H1 (cell line): Measurements from ENCODE around the gene GCFC2. TPM values are rescaled to one million over a fixed set of nuclear protein-coding genes. Genes with fewer than 3 reads are reported as not detected.

Source experiments
- CTCF ChIA-PET: fragments of 300-600 bp; sonication (Branson Sonifier 250); formaldehyde crosslinking; loops from one replicate; lab custom pipeline; 2021; ENCODE audit not compliant: partially characterized antibody; lab: Charles Lee
- POLR2A ChIA-PET: fragments of 300-600 bp; sonication (Branson Sonifier 250); formaldehyde crosslinking; loops from one replicate; lab custom pipeline; 2021; ENCODE audit warnings: inconsistent platforms; ENCODE audit not compliant: partially characterized antibody; lab: Charles Lee
- DNase-seq, 2 experiments: peaks; one replicate each; pipeline versions ENCODE4 v3.0.0 to v3.0.0-alpha.2; 2010 to 2022; ENCODE audit warnings: low spot score in 2 of 2, low read depth in 1 of 2, mixed read lengths in 1 of 2
- FAIRE-seq: peaks from 2 replicates; lab custom pipeline; 2011; peaks lifted over from hg19 to GRCh38; lab: Jason Lieb, UNC
- H2AFZ ChIP-seq: 2 replicates; pipeline ENCODE4 v1.8.1; 2012; ENCODE audit warnings: low read length, inconsistent platforms
- H2AK5ac ChIP-seq: 2 replicates; pipeline ENCODE4 v1.6.1; 2013; ENCODE audit warnings: low read depth, low read length
- H2BK120ac ChIP-seq: replicated peaks from 2 replicates; pipeline ENCODE3; 2013; ENCODE audit warnings: low read depth, low read length, inconsistent platforms
- H2BK12ac ChIP-seq: 2 replicates; pipeline ENCODE4 v1.6.1; 2013; ENCODE audit warnings: low read depth, low read length
- H2BK15ac ChIP-seq: 2 replicates; pipeline ENCODE4 v1.6.1; 2013; ENCODE audit warnings: low read length
- H2BK20ac ChIP-seq: 2 replicates; pipeline ENCODE4 v1.6.1; 2013; ENCODE audit warnings: low read length
- H2BK5ac ChIP-seq: 2 replicates; pipeline ENCODE4 v1.6.1; 2013; ENCODE audit warnings: low read depth, low read length
- H3K14ac ChIP-seq: 2 replicates; pipeline ENCODE4 v1.6.1; 2013; ENCODE audit warnings: inconsistent platforms; ENCODE audit not compliant: insufficient read length
- H3K18ac ChIP-seq: 2 replicates; pipeline ENCODE4 v1.6.1; 2013; ENCODE audit warnings: low read length; ENCODE audit errors: extremely low read depth
- H3K23ac ChIP-seq: 2 replicates; pipeline ENCODE4 v1.6.1; 2013; ENCODE audit warnings: inconsistent platforms; ENCODE audit not compliant: insufficient read length
- H3K23me2 ChIP-seq: 2 replicates; pipeline ENCODE4 v1.6.1; 2013; ENCODE audit warnings: low read depth, low read length
- H3K27ac ChIP-seq: 2 replicates; pipeline ENCODE4 v1.6.1; 2011; ENCODE audit warnings: low read depth, low read length, inconsistent platforms
- H3K27me3 ChIP-seq, 4 experiments: replicated peaks in 1 of 4; 1 replicate in 1 of 4; 2 replicates in 3 of 4; pipeline versions ENCODE4 v1.6.1 to v1.8.1; 2011 to 2013; ENCODE audit warnings: low read length in 3 of 4, mild to moderate bottlenecking in 3 of 4, inconsistent platforms in 2 of 4, mixed read lengths in 2 of 4, moderate library complexity in 1 of 4; ENCODE audit not compliant: control insufficient read depth in 3 of 4, insufficient read depth in 3 of 4; ENCODE audit errors: extremely low read depth in 1 of 4
- H3K36me3 ChIP-seq, 4 experiments: 2 replicates each; pipeline versions ENCODE4 v1.6.1 to v1.8.1; 2011 to 2013; ENCODE audit warnings: mild to moderate bottlenecking in 4 of 4, low read length in 3 of 4, moderate library complexity in 2 of 4, control low read depth in 1 of 4, inconsistent platforms in 1 of 4; ENCODE audit not compliant: insufficient read depth in 4 of 4, control insufficient read depth in 2 of 4
- H3K4ac ChIP-seq: replicated peaks from 2 replicates; pipeline ENCODE3; 2013; ENCODE audit warnings: low read length, low read depth, mixed read lengths, inconsistent platforms; ENCODE audit not compliant: insufficient read length
- H3K4me1 ChIP-seq, 4 experiments: replicated peaks in 1 of 4; 1 replicate in 1 of 4; 2 replicates in 3 of 4; pipeline versions ENCODE4 v1.6.1 to v1.8.1; 2011 to 2013; ENCODE audit warnings: low read length in 3 of 4, inconsistent platforms in 2 of 4, mixed read lengths in 1 of 4; ENCODE audit not compliant: insufficient read depth in 4 of 4, control insufficient read depth in 3 of 4
- H3K4me2 ChIP-seq, 2 experiments: 2 replicates each; pipeline versions ENCODE4 v1.6.1 to v1.8.1; 2011 to 2013; ENCODE audit warnings: low read depth in 2 of 2, low read length in 2 of 2, control low read depth in 1 of 2, inconsistent platforms in 1 of 2, mild to moderate bottlenecking in 1 of 2; ENCODE audit not compliant: insufficient read depth in 1 of 2
- H3K4me3 ChIP-seq, 4 experiments: fragments of 200-600, 300-600 bp in 1 of 4; sonication (generic), shearing (Covaris generic), sonication (Bioruptor Twin) in 1 of 4; 2 replicates each; pipeline versions ENCODE4 v1.5.1 to v1.8.1; 2011 to 2016; ENCODE audit warnings: low read length in 4 of 4, low read depth in 3 of 4, control low read depth in 2 of 4, inconsistent platforms in 2 of 4, mild to moderate bottlenecking in 2 of 4, mixed read lengths in 1 of 4, moderate library complexity in 1 of 4; ENCODE audit not compliant: insufficient read depth in 2 of 4; ENCODE audit errors: extremely low read depth in 1 of 4
- H3K56ac ChIP-seq: replicated peaks from 2 replicates; pipeline ENCODE3; 2013; ENCODE audit warnings: low read depth, mild to moderate bottlenecking, mixed read lengths, low read length, inconsistent platforms; ENCODE audit not compliant: insufficient read length
- H3K79me1 ChIP-seq: 2 replicates; pipeline ENCODE4 v1.6.1; 2013; ENCODE audit warnings: low read depth, low read length, control low read depth
- H3K79me2 ChIP-seq, 2 experiments: 2 replicates each; pipeline versions ENCODE4 v1.6.1 to v1.8.1; 2012 to 2013; ENCODE audit warnings: low read length in 2 of 2, mild to moderate bottlenecking in 2 of 2, inconsistent platforms in 1 of 2; ENCODE audit not compliant: insufficient read depth in 2 of 2, control insufficient read depth in 1 of 2
- H3K9ac ChIP-seq, 4 experiments: replicated peaks in 1 of 4; 1 replicate in 1 of 4; 2 replicates in 3 of 4; pipeline versions ENCODE4 v1.6.1 to v1.8.1; 2011 to 2013; ENCODE audit warnings: low read depth in 3 of 4, low read length in 3 of 4, control low read depth in 2 of 4, mild to moderate bottlenecking in 2 of 4, moderate library complexity in 2 of 4, inconsistent platforms in 1 of 4; ENCODE audit errors: extremely low read depth in 1 of 4
- H3K9me3 ChIP-seq, 2 experiments: 2 replicates each; pipeline versions ENCODE4 v1.6.1 to v1.8.1; 2012 to 2013; ENCODE audit warnings: mild to moderate bottlenecking in 2 of 2, moderate library complexity in 2 of 2, control low read depth in 1 of 2, inconsistent platforms in 1 of 2, low read depth in 1 of 2, low read length in 1 of 2, mixed read lengths in 1 of 2; ENCODE audit not compliant: insufficient read depth in 2 of 2
- H4K20me1 ChIP-seq, 2 experiments: replicated peaks in 1 of 2; 2 replicates each; pipeline versions ENCODE3 to v1.8.1; 2011 to 2013; ENCODE audit warnings: inconsistent platforms in 2 of 2, low read length in 2 of 2, mild to moderate bottlenecking in 1 of 2; ENCODE audit not compliant: insufficient read depth in 2 of 2, control insufficient read depth in 1 of 2
- H4K5ac ChIP-seq: 2 replicates; pipeline ENCODE4 v1.6.1; 2013; ENCODE audit warnings: low read length, low read depth, mixed read lengths, inconsistent platforms; ENCODE audit not compliant: insufficient read length
- H4K8ac ChIP-seq: 2 replicates; pipeline ENCODE4 v1.8.0; 2013; ENCODE audit warnings: mild to moderate bottlenecking, moderate library complexity, low read length, inconsistent platforms; ENCODE audit not compliant: insufficient read depth; ENCODE audit errors: extremely low read depth
- H4K91ac ChIP-seq: replicated peaks from 2 replicates; pipeline ENCODE3; 2013; ENCODE audit warnings: low read length, mixed read lengths, inconsistent platforms; ENCODE audit not compliant: insufficient read length
- CBX5 ChIP-seq: fragments of 300-800, 300-1000 bp; sonication (generic); IDR thresholded peaks from 2 replicates; pipeline ENCODE4 v1.7.1; 2016; ENCODE audit warnings: antibody characterized with exemption, low read length, low read depth
- KDM1A ChIP-seq: fragments of 200-600, 300-600 bp; sonication (generic); IDR thresholded peaks from 2 replicates; pipeline ENCODE4 v1.7.1; 2016; ENCODE audit warnings: mild to moderate bottlenecking, low read length, borderline replicate concordance
- polyA plus RNA-seq, 7 experiments: library from polyadenylated mRNA; depleted of rRNA in 3 of 7; stranded (reverse) in 5 of 7; unstranded in 2 of 7; fragments of >200 nt in 5 of 7; fragments of 200-250 nt in 2 of 7; gene quantifications; 1 replicate in 5 of 7; 2 replicates in 1 of 7; 4 replicates in 1 of 7; pipeline versions ENCODE4 v1.2.1 to v1.2.3, GENCODE V29; 2011 to 2013; ENCODE audit warnings: missing spikeins in 2 of 7, mixed read lengths in 2 of 7
- total RNA-seq: library from RNA; stranded (reverse); fragmentation: NEBNext Ultra II Directional; extraction: Animal tissue kit (Norgen Biotek cat#: 25700); gene quantifications from 2 replicates; pipeline ENCODE4 v1.2.1, GENCODE V29; 2021

Gene GCFC2
- total and polyA plus RNA-seq, 2 of the 8 experiments (the other 6 are each of a cell fraction or from before 2014, with no cell fraction given): 5.6 to 19.1 TPM

GRCh38 chr2:75657798-75658197 lies 52.9 kb downstream of the GCFC2 start:
- Histone ChIP-seq H2BK5ac (no peak overlapping the region), H4K91ac (no peak overlapping the region), H2AFZ (no peak overlapping the region), H4K8ac (no peak overlapping the region), H2BK12ac (no peak overlapping the region), H3K14ac (no peak overlapping the region), H2BK15ac (no peak overlapping the region), H4K20me1 (peaks cover 0 to 6% of the 10 kb centered on the region in 2 experiments), H2BK20ac (no peak overlapping the region), H3K36me3 (peaks cover 7 to 71% (median 23%) of the 10 kb centered on the region in 4 experiments; a peak in 7 of 8 replicates), H3K56ac (no peak overlapping the region), H3K79me2 (peaks cover 0 to 26% of the 10 kb centered on the region in 2 experiments; a peak in 2 of 4 replicates), H3K27me3 (no peaks in the 10 kb centered on the region), H4K5ac (no peak overlapping the region), H3K23ac (no peak overlapping the region), H2AK5ac (no peak overlapping the region), H3K79me1 (no peaks in the 10 kb centered on the region), H3K4me2 (no peak overlapping the region), H3K23me2 (no peaks in the 10 kb centered on the region), H3K27ac (no peak overlapping the region), H3K4me1 (peaks cover 0 to 4% (median 0%) of the 10 kb centered on the region in 4 experiments; a peak in 1 of 7 replicates), H3K4me3 (no peak overlapping the region), H3K9me3 (no peaks in the 10 kb centered on the region), H2BK120ac (no peak overlapping the region), H3K4ac (no peak overlapping the region), H3K9ac (no peak overlapping the region; a peak in 1 of 7 replicates), H3K18ac (no peak overlapping the region)
- FAIRE-seq (no peak), DNase-seq (no peak)
- ChIA-PET POLR2A (interaction anchor here (0.7 to 2.2 kb wide), 3 partner anchors 10 to 1864 kb away, joined by 5 to 11 read pairs (median 5); partner anchors contain the start of genes LRRTM4 and MRPL19), CTCF (interaction anchor here (1.1 to 1.2 kb wide), 2 partner anchors 20 to 188 kb away, joined by 3 to 6 read pairs; no protein-coding TSS in a partner anchor)
- TF ChIP-seq KDM1A: no peak
- no peak for TF ChIP-seq CBX5
